Liver (tissue), 9 donors: ENCODE data around the gene ZNF2. TPM values are rescaled to one million over a fixed set of nuclear protein-coding genes. Genes with fewer than 3 reads are reported as not detected.

ENCODE experiments used
- DNase-seq: peaks from one replicate; pipeline ENCODE4 v3.0.0-alpha.2; 2017; ENCODE audit warnings: low spot score
- H3K27ac ChIP-seq, 2 donors: one replicate each; pipeline ENCODE4 v1.7.0; 2013; ENCODE audit warnings: inconsistent platforms in 2 of 2, low read length in 2 of 2, control low read depth in 1 of 2, low read depth in 1 of 2, mild to moderate bottlenecking in 1 of 2
- H3K27me3 ChIP-seq, 4 donors: one replicate each; pipeline versions ENCODE4 v1.6.1 to v1.7.0; 2013; ENCODE audit warnings: low read length in 3 of 4, inconsistent platforms in 1 of 4, mild to moderate bottlenecking in 1 of 4, moderate library complexity in 1 of 4; ENCODE audit not compliant: control insufficient read depth in 4 of 4, insufficient read depth in 4 of 4
- H3K36me3 ChIP-seq, 4 donors: one replicate each; pipeline versions ENCODE4 v1.6.1 to v1.7.0; 2013; ENCODE audit warnings: low read length in 3 of 4, mild to moderate bottlenecking in 3 of 4, low read depth in 1 of 4, moderate library complexity in 1 of 4; ENCODE audit not compliant: control insufficient read depth in 4 of 4, insufficient read depth in 3 of 4
- H3K4me1 ChIP-seq, 4 donors: one replicate each; pipeline versions ENCODE4 v1.6.1 to v1.7.0; 2013; ENCODE audit warnings: low read length in 3 of 4, mild to moderate bottlenecking in 3 of 4, moderate library complexity in 1 of 4; ENCODE audit not compliant: control insufficient read depth in 4 of 4, insufficient read depth in 4 of 4
- H3K4me3 ChIP-seq, 3 donors: one replicate each; pipeline versions ENCODE4 v1.6.1 to v1.7.0; 2013; ENCODE audit warnings: low read length in 3 of 3, control low read depth in 1 of 3, low read depth in 1 of 3, mild to moderate bottlenecking in 1 of 3
- H3K9ac ChIP-seq, 2 donors: one replicate each; pipeline ENCODE4 v1.7.0; 2013; ENCODE audit warnings: low read length in 2 of 2, mild to moderate bottlenecking in 2 of 2, moderate library complexity in 2 of 2, control low read depth in 1 of 2, low read depth in 1 of 2
- H3K9me3 ChIP-seq, 4 donors: one replicate each; pipeline versions ENCODE4 v1.6.1 to v1.7.0; 2013; ENCODE audit warnings: low read length in 3 of 4; ENCODE audit not compliant: control insufficient read depth in 4 of 4
- ATF3 ChIP-seq: IDR thresholded peaks from 2 replicates; pipeline ENCODE4 v1.6.1; 2016; ENCODE audit warnings: antibody characterized with exemption
- CTCF ChIP-seq: fragments of 150-350 bp; IDR thresholded peaks from 2 replicates; pipeline ENCODE4 v1.5.1; 2017; ENCODE audit warnings: improper control_type of control experiment, low read depth, low read length; ENCODE audit not compliant: missing input control
- EGR1 ChIP-seq, 2 donors: IDR thresholded peaks; 2 replicates each; pipeline ENCODE4 v1.6.1; 2016 to 2018; ENCODE audit warnings: antibody characterized with exemption in 2 of 2, low read depth in 2 of 2
- FOXA1 ChIP-seq: IDR thresholded peaks from 2 replicates; pipeline ENCODE4 v1.6.1; 2016; ENCODE audit warnings: antibody characterized with exemption
- FOXA2 ChIP-seq: IDR thresholded peaks from 2 replicates; pipeline ENCODE4 v1.6.1; 2016; ENCODE audit warnings: antibody characterized with exemption
- GABPA ChIP-seq, 2 donors: IDR thresholded peaks in 1 of 2; conservative IDR thresholded peaks in 1 of 2; 2 replicates each; pipeline ENCODE4 v1.6.1; 2016; ENCODE audit warnings: antibody characterized with exemption in 2 of 2, mild to moderate bottlenecking in 1 of 2, moderate library complexity in 1 of 2
- HNF4A ChIP-seq, 2 donors: conservative IDR thresholded peaks; 2 replicates each; pipeline ENCODE4 v1.6.1; 2016; ENCODE audit warnings: antibody characterized with exemption in 2 of 2, mild to moderate bottlenecking in 2 of 2
- HNF4G ChIP-seq: IDR thresholded peaks from 2 replicates; pipeline ENCODE4 v1.6.1; 2016; ENCODE audit warnings: antibody characterized with exemption
- JUND ChIP-seq, 2 donors: IDR thresholded peaks; 2 replicates each; pipeline ENCODE4 v1.6.1; 2016; ENCODE audit warnings: antibody characterized with exemption in 2 of 2
- MAX ChIP-seq: IDR thresholded peaks from 2 replicates; pipeline ENCODE4 v1.6.1; 2016; ENCODE audit warnings: antibody characterized with exemption
- RAD21 ChIP-seq, 2 donors: IDR thresholded peaks; 2 replicates each; pipeline ENCODE4 v1.6.1; 2016; ENCODE audit warnings: antibody characterized with exemption in 2 of 2, mild to moderate bottlenecking in 2 of 2
- REST ChIP-seq: IDR thresholded peaks from 2 replicates; pipeline ENCODE4 v1.6.1; 2016; ENCODE audit warnings: antibody characterized with exemption, mild to moderate bottlenecking
- RXRA ChIP-seq, 2 donors: IDR thresholded peaks; 2 replicates each; pipeline ENCODE4 v1.6.1; 2017 to 2018; ENCODE audit warnings: antibody characterized with exemption in 2 of 2, mild to moderate bottlenecking in 1 of 2
- SP1 ChIP-seq: IDR thresholded peaks from 2 replicates; pipeline ENCODE4 v1.6.1; 2018; ENCODE audit warnings: antibody characterized with exemption, mild to moderate bottlenecking
- YY1 ChIP-seq: IDR thresholded peaks from 2 replicates; pipeline ENCODE4 v1.6.1; 2016; ENCODE audit warnings: antibody characterized with exemption, mild to moderate bottlenecking
- ZBTB33 ChIP-seq: IDR thresholded peaks from 2 replicates; pipeline ENCODE4 v1.6.1; 2016; ENCODE audit warnings: antibody characterized with exemption
- WGBS: extraction: QIAGEN DNeasy Blood & Tissue Kit; methylation state at CpG from one replicate; pipeline ENCODE4 v1.1.7; 2013; 5-methylcytosine and 5-hydroxymethylcytosine counted together
- polyA plus RNA-seq, 2 donors: library from polyadenylated mRNA; stranded (reverse) in 1 of 2; unstranded in 1 of 2; fragments of 200-250 nt in 1 of 2; fragments of >200 nt in 1 of 2; fragmentation: Nextera tagmentation in 1 of 2; extraction: Ambion mirVana in 1 of 2; gene quantifications; one replicate each; pipeline versions ENCODE4 v1.2.1 to v1.2.3, GENCODE V29; 2013 to 2015
- total RNA-seq, 2 donors: library from RNA; depleted of rRNA; stranded (reverse); fragments of >200 nt; gene quantifications; one replicate each; pipeline ENCODE4 v1.2.3, GENCODE V29; 2014
- donor health status: healthy.
- donor health status: healthy.
- donor health status: healthy.
- donor health status: healthy.
- donor health status: healthy.

ZNF2 gene
- total and polyA plus RNA-seq, 4 donors: 1.0 to 3.0 (median 1.8) TPM

- 79% methylated on average over 6 of the region's 6 CpGs for WGBS
- no peaks in the 10 kb centered on the region for H3K27me3 ChIP-seq
- no peak overlapping the region for H3K9ac ChIP-seq
- no peak for DNase-seq
- H3K4me1 ChIP-seq: peaks cover 2 to 10% (median 4%) of the 10 kb centered on the region in 4 donors
- H3K27ac ChIP-seq: no peak overlapping the region
- peak overlapping the region in 2 of 3 donors; percentile 67 to 73 for H3K4me3 ChIP-seq
- peaks cover 9 to 25% (median 22%) of the 10 kb centered on the region in 4 donors for H3K9me3 ChIP-seq
- peaks cover 3 to 19% (median 16%) of the 10 kb centered on the region in 4 donors for H3K36me3 ChIP-seq
- TF ChIP-seq EGR1 (IDR thresholded peaks at IDR 0.05; ENCODE audit: low read depth in 2 of 2) (no peak), MAX (no peak), JUND (IDR thresholded peaks at IDR 0.05) (no peak), CTCF (no peak), ATF3 (no peak), ZBTB33 (no peak), FOXA1 (no peak), RXRA (IDR thresholded peaks at IDR 0.05) (no peak), HNF4G (no peak), REST (no peak), GABPA (IDR thresholded peaks at IDR 0.05 in 1 of 2, conservative IDR thresholded peaks at IDR 0.05 in 1 of 2) (no peak), RAD21 (IDR thresholded peaks at IDR 0.05) (no peak), SP1 (no peak), YY1 (no peak)
Observed at GRCh38 chr2:95208106-95208505, 42.5 kb downstream of the ZNF2 start.

GRCh38 chr2:95215018-95215612 is 49.5 kb downstream of the ZNF2 start:
- TF ChIP-seq RAD21 (IDR thresholded peaks at IDR 0.05) (no peak), SP1 (no peak), FOXA2 (no peak), HNF4A (conservative IDR thresholded peaks at IDR 0.05) (no peak), RXRA (IDR thresholded peaks at IDR 0.05) (no peak), ZBTB33 (no peak), CTCF (no peak)
- no peaks in the 10 kb centered on the region for H3K27me3 ChIP-seq
- 97% methylated on average over 6 of the region's 6 CpGs for WGBS
- no peak overlapping the region for H3K9ac ChIP-seq
- H3K4me3 ChIP-seq: peak overlapping the region in 2 of 3 donors; percentile 39 to 73
- no peak overlapping the region for H3K27ac ChIP-seq
- no peaks in the 10 kb centered on the region for H3K4me1 ChIP-seq
- peaks cover 41 to 93% (median 77%) of the 10 kb centered on the region in 4 donors for H3K9me3 ChIP-seq
- DNase-seq: no peak
- peaks cover 5 to 34% (median 27%) of the 10 kb centered on the region in 4 donors for H3K36me3 ChIP-seq
